Measurements from ENCODE around the gene CYP46A1.

Gene CYP46A1

GRCh38 chr14:99731547-99732435, 47.7 kb downstream of the CYP46A1 start:
- no CpG with 5 or more reads among the region's 32 CpGs for WGBS (ENCODE audit: insufficient coverage, insufficient read length)
- no peak overlapping the region for H3K27ac ChIP-seq (ENCODE audit: low read length)
- H3K27me3 ChIP-seq (ENCODE audit: control insufficient read depth, insufficient read depth, low read length): no peaks in the 10 kb centered on the region
- H3K4me3 ChIP-seq (ENCODE audit: low read length): no peak overlapping the region
- no peaks in the 10 kb centered on the region for H3K9me3 ChIP-seq (ENCODE audit: control insufficient read depth, insufficient read depth, low read length)
- H3K36me3 ChIP-seq (ENCODE audit: control insufficient read depth, insufficient read depth, low read length): no peaks in the 10 kb centered on the region
- H3K4me1 ChIP-seq (ENCODE audit: control insufficient read depth, insufficient read depth, low read length): 0 out of 2 replicates have a peak, but pooled peaks cover 3% of the 10 kb centered on the region
- no peak for DNase-seq (ENCODE audit: low read depth, low spot score)

GRCh38 chr14:99732436-99733210, 48.5 kb downstream of the CYP46A1 start:
- Histone ChIP-seq H3K9me3 (ENCODE audit: control insufficient read depth, insufficient read depth, low read length) (no peaks in the 10 kb centered on the region), H3K4me1 (ENCODE audit: control insufficient read depth, insufficient read depth, low read length) (0 out of 2 replicates have a peak, but pooled peaks cover 3% of the 10 kb centered on the region), H3K27me3 (ENCODE audit: control insufficient read depth, insufficient read depth, low read length) (no peaks in the 10 kb centered on the region), H3K4me3 (ENCODE audit: low read length) (no peak overlapping the region), H3K27ac (ENCODE audit: low read length) (no peak overlapping the region), H3K36me3 (ENCODE audit: control insufficient read depth, insufficient read depth, low read length) (no peaks in the 10 kb centered on the region)
- no CpG with 5 or more reads among the region's 23 CpGs for WGBS (ENCODE audit: insufficient coverage, insufficient read length)
- no peak for DNase-seq (ENCODE audit: low read depth, low spot score)

GRCh38 chr14:99733211-99733539, 49.1 kb downstream of the CYP46A1 start:
- H3K4me3 ChIP-seq (ENCODE audit: low read length): no peak overlapping the region
- H3K9me3 ChIP-seq (ENCODE audit: control insufficient read depth, insufficient read depth, low read length): no peaks in the 10 kb centered on the region
- H3K27ac ChIP-seq (ENCODE audit: low read length): no peak overlapping the region
- DNase-seq (ENCODE audit: low read depth, low spot score): no peak
- H3K27me3 ChIP-seq (ENCODE audit: control insufficient read depth, insufficient read depth, low read length): no peaks in the 10 kb centered on the region
- no CpG with 5 or more reads among the region's 6 CpGs for WGBS (ENCODE audit: insufficient coverage, insufficient read length)
- no peaks in the 10 kb centered on the region for H3K36me3 ChIP-seq (ENCODE audit: control insufficient read depth, insufficient read depth, low read length)
- H3K4me1 ChIP-seq (ENCODE audit: control insufficient read depth, insufficient read depth, low read length): 0 out of 2 replicates have a peak, but pooled peaks cover 3% of the 10 kb centered on the region

- Histone ChIP-seq H3K27ac (ENCODE audit: low read length) (no peak overlapping the region), H3K4me3 (ENCODE audit: low read length) (no peak overlapping the region), H3K4me1 (ENCODE audit: control insufficient read depth, insufficient read depth, low read length) (0 out of 2 replicates have a peak, but pooled peaks cover 3% of the 10 kb centered on the region), H3K9me3 (ENCODE audit: control insufficient read depth, insufficient read depth, low read length) (no peaks in the 10 kb centered on the region), H3K27me3 (ENCODE audit: control insufficient read depth, insufficient read depth, low read length) (no peaks in the 10 kb centered on the region), H3K36me3 (ENCODE audit: control insufficient read depth, insufficient read depth, low read length) (no peaks in the 10 kb centered on the region)
- no CpG with 5 or more reads among the region's 26 CpGs for WGBS (ENCODE audit: insufficient coverage, insufficient read length)
- DNase-seq (ENCODE audit: low read depth, low spot score): no peak
Observed at GRCh38 chr14:99733540-99734405, 49.7 kb downstream of the CYP46A1 start.

GRCh38 chr14:99734406-99735051, 50.4 kb downstream of the CYP46A1 start:
- Histone ChIP-seq H3K27me3 (ENCODE audit: control insufficient read depth, insufficient read depth, low read length) (no peaks in the 10 kb centered on the region), H3K9me3 (ENCODE audit: control insufficient read depth, insufficient read depth, low read length) (no peaks in the 10 kb centered on the region), H3K4me1 (ENCODE audit: control insufficient read depth, insufficient read depth, low read length) (0 out of 2 replicates have a peak, but pooled peaks cover 3% of the 10 kb centered on the region), H3K36me3 (ENCODE audit: control insufficient read depth, insufficient read depth, low read length) (no peaks in the 10 kb centered on the region), H3K27ac (ENCODE audit: low read length) (no peak overlapping the region), H3K4me3 (ENCODE audit: low read length) (no peak overlapping the region)
- WGBS (ENCODE audit: insufficient coverage, insufficient read length): no CpG with 5 or more reads among the region's 18 CpGs
- DNase-seq (ENCODE audit: low read depth, low spot score): no peak

GRCh38 chr14:99735189-99736135, 51.4 kb downstream of the CYP46A1 start:
- DNase-seq (ENCODE audit: low read depth, low spot score): no peak
- Histone ChIP-seq H3K4me3 (ENCODE audit: low read length) (no peak overlapping the region), H3K27ac (ENCODE audit: low read length) (no peak overlapping the region), H3K4me1 (ENCODE audit: control insufficient read depth, insufficient read depth, low read length) (0 out of 2 replicates have a peak, but pooled peaks cover 3% of the 10 kb centered on the region), H3K9me3 (ENCODE audit: control insufficient read depth, insufficient read depth, low read length) (no peaks in the 10 kb centered on the region), H3K36me3 (ENCODE audit: control insufficient read depth, insufficient read depth, low read length) (no peaks in the 10 kb centered on the region), H3K27me3 (ENCODE audit: control insufficient read depth, insufficient read depth, low read length) (no peaks in the 10 kb centered on the region)
- no CpG with 5 or more reads among the region's 13 CpGs for WGBS (ENCODE audit: insufficient coverage, insufficient read length)

- Histone ChIP-seq H3K4me1 (ENCODE audit: control insufficient read depth, insufficient read depth, low read length) (no peaks in the 10 kb centered on the region), H3K9me3 (ENCODE audit: control insufficient read depth, insufficient read depth, low read length) (no peaks in the 10 kb centered on the region), H3K4me3 (ENCODE audit: low read length) (no peak overlapping the region), H3K36me3 (ENCODE audit: control insufficient read depth, insufficient read depth, low read length) (no peaks in the 10 kb centered on the region), H3K27me3 (ENCODE audit: control insufficient read depth, insufficient read depth, low read length) (no peaks in the 10 kb centered on the region), H3K27ac (ENCODE audit: low read length) (no peak overlapping the region)
- DNase-seq (ENCODE audit: low read depth, low spot score): no peak
- WGBS (ENCODE audit: insufficient coverage, insufficient read length): no CpG with 5 or more reads among the region's 10 CpGs
Observed at GRCh38 chr14:99736603-99737371, 52.7 kb downstream of the CYP46A1 start.

GRCh38 chr14:99737451-99737951, 53.4 kb downstream of the CYP46A1 start:
- DNase-seq (ENCODE audit: low read depth, low spot score): no peak
- no peaks in the 10 kb centered on the region for H3K27me3 ChIP-seq (ENCODE audit: control insufficient read depth, insufficient read depth, low read length)
- H3K36me3 ChIP-seq (ENCODE audit: control insufficient read depth, insufficient read depth, low read length): no peaks in the 10 kb centered on the region
- H3K27ac ChIP-seq (ENCODE audit: low read length): no peak overlapping the region
- no peak overlapping the region for H3K4me3 ChIP-seq (ENCODE audit: low read length)
- no CpG with 5 or more reads among the region's 26 CpGs for WGBS (ENCODE audit: insufficient coverage, insufficient read length)
- no peaks in the 10 kb centered on the region for H3K9me3 ChIP-seq (ENCODE audit: control insufficient read depth, insufficient read depth, low read length)
- H3K4me1 ChIP-seq (ENCODE audit: control insufficient read depth, insufficient read depth, low read length): no peaks in the 10 kb centered on the region
